ENCODE data around the gene RASAL2. TPM values are rescaled to one million over a fixed set of nuclear protein-coding genes. Genes with fewer than 3 reads are reported as not detected.
A peak's percentile ranks its signal among the peaks of the same experiment; 100 is the strongest.
"Not testable (repeated sequence)": the region's sequence is repeated elsewhere in the genome, so short reads cannot be mapped to it uniquely, and the experiment has no call there.

RASAL2 gene
- total RNA-seq, 2 donors from 2014 or later: not detected

- H3K9me3 Mint-ChIP-seq: no peaks in the 10 kb centered on the region
- DNase-seq (ENCODE audit: low spot score in 2 of 2): no peak
- H3K36me3 Mint-ChIP-seq: no peaks in the 10 kb centered on the region
- H3K27ac Mint-ChIP-seq: peak within 1 kb of the TSS in 1 of 2 donors; percentile 17
- no peak for ATAC-seq
These were observed 402.7 kb downstream of the RASAL2 start, which contains the start of gene CLEC20A for GRCh38 chr1:178496410-178497135. CLEC20A (minus strand) TSS chr1:178496964; CDS start chr1:178496939, 25 bp downstream.

GRCh38 chr1:178497903-178498478 is 404.1 kb downstream of the RASAL2 start:
- Mint-ChIP-seq H3K27ac (peak overlapping the region in 1 of 2 donors; percentile 17), H3K36me3 (no peaks in the 10 kb centered on the region), H3K9me3 (no peaks in the 10 kb centered on the region)
- ATAC-seq (no peak), DNase-seq (ENCODE audit: low spot score in 2 of 2) (no peak)

- no peaks in the 10 kb centered on the region for H3K36me3 Mint-ChIP-seq
- H3K9me3 Mint-ChIP-seq: no peaks in the 10 kb centered on the region
- ATAC-seq (no peak), DNase-seq (ENCODE audit: low spot score in 2 of 2) (no peak)
- no peak overlapping the region for H3K27ac Mint-ChIP-seq
These were observed 405.2 kb downstream of the RASAL2 start for GRCh38 chr1:178498896-178499675.

- Mint-ChIP-seq H3K27ac (no peak overlapping the region), H3K36me3 (no peaks in the 10 kb centered on the region), H3K9me3 (no peaks in the 10 kb centered on the region)
- DNase-seq (ENCODE audit: low spot score in 2 of 2) (no peak), ATAC-seq (no peak)
These were observed 406.3 kb downstream of the RASAL2 start for GRCh38 chr1:178500091-178500770.

- no peak for DNase-seq (ENCODE audit: low spot score in 2 of 2)
- ATAC-seq: peak in 1 of 2 donors; percentile 22
- H3K36me3 Mint-ChIP-seq: no peaks in the 10 kb centered on the region
- no peak overlapping the region for H3K27ac Mint-ChIP-seq
- no peaks in the 10 kb centered on the region for H3K9me3 Mint-ChIP-seq
These were observed 407.1 kb downstream of the RASAL2 start for GRCh38 chr1:178500936-178501554.

- DNase-seq (ENCODE audit: low spot score in 2 of 2) (peak in 1 of 2 donors; percentile 75), ATAC-seq (peak; percentile 79 to 86)
- Mint-ChIP-seq H3K27ac (peak overlapping the region in 1 of 2 donors; percentile 39), H3K9me3 (no peaks in the 10 kb centered on the region), H3K36me3 (no peaks in the 10 kb centered on the region)
These were observed 407.9 kb downstream of the RASAL2 start for GRCh38 chr1:178501705-178502329.

GRCh38 chr1:178502330-178502714 is 408.4 kb downstream of the RASAL2 start:
- ATAC-seq (no peak), DNase-seq (ENCODE audit: low spot score in 2 of 2) (no peak)

GRCh38 chr1:178502856-178503255 is 409.0 kb downstream of the RASAL2 start:
- no peak overlapping the region for H3K27ac Mint-ChIP-seq
- no peaks in the 10 kb centered on the region for H3K36me3 Mint-ChIP-seq
- no peak for ATAC-seq
- DNase-seq (ENCODE audit: low spot score in 2 of 2): no peak
- no peaks in the 10 kb centered on the region for H3K9me3 Mint-ChIP-seq

More at GRCh38 chr1:178502330-178502714, 408.4 kb downstream of the RASAL2 start:
- Mint-ChIP-seq H3K36me3 (no peaks in the 10 kb centered on the region), H3K27ac (peak overlapping the region in 1 of 2 donors; percentile 39), H3K9me3 (no peaks in the 10 kb centered on the region)

- not testable (repeated sequence) for H3K27ac Mint-ChIP-seq; DNase-seq (ENCODE audit: low spot score in 2 of 2); ATAC-seq; H3K9me3 Mint-ChIP-seq; H3K36me3 Mint-ChIP-seq
These were observed 409.4 kb downstream of the RASAL2 start for GRCh38 chr1:178503316-178503715.

GRCh38 chr1:178503849-178504248 is 409.9 kb downstream of the RASAL2 start:
- no peaks in the 10 kb centered on the region for H3K9me3 Mint-ChIP-seq
- no peak overlapping the region for H3K27ac Mint-ChIP-seq
- no peak for DNase-seq (ENCODE audit: low spot score in 2 of 2)
- no peak for ATAC-seq
- H3K36me3 Mint-ChIP-seq: no peaks in the 10 kb centered on the region

- Mint-ChIP-seq H3K27ac (no peak overlapping the region), H3K9me3 (no peaks in the 10 kb centered on the region), H3K36me3 (no peaks in the 10 kb centered on the region)
- DNase-seq (ENCODE audit: low spot score in 2 of 2): no peak
- no peak for ATAC-seq
These were observed 410.4 kb downstream of the RASAL2 start for GRCh38 chr1:178504286-178504685.

GRCh38 chr1:178506177-178506576 is 412.3 kb downstream of the RASAL2 start:
- ATAC-seq (no peak), DNase-seq (ENCODE audit: low spot score in 2 of 2) (no peak)
- H3K27ac Mint-ChIP-seq: no peak overlapping the region
- no peaks in the 10 kb centered on the region for H3K36me3 Mint-ChIP-seq
- H3K9me3 Mint-ChIP-seq: no peaks in the 10 kb centered on the region

GRCh38 chr1:178506669-178507068 is 412.8 kb downstream of the RASAL2 start:
- no peak for ATAC-seq
- Mint-ChIP-seq H3K36me3 (no peaks in the 10 kb centered on the region), H3K9me3 (no peaks in the 10 kb centered on the region), H3K27ac (no peak overlapping the region)
- no peak for DNase-seq (ENCODE audit: low spot score in 2 of 2)

GRCh38 chr1:178509414-178510007 is 415.6 kb downstream of the RASAL2 start:
- Mint-ChIP-seq H3K9me3 (no peaks in the 10 kb centered on the region), H3K36me3 (no peaks in the 10 kb centered on the region), H3K27ac (no peak overlapping the region)
- DNase-seq (ENCODE audit: low spot score in 2 of 2): no peak
- ATAC-seq: no peak

- H3K36me3 Mint-ChIP-seq: no peaks in the 10 kb centered on the region
- no peak for DNase-seq (ENCODE audit: low spot score in 2 of 2)
- no peak for ATAC-seq
- no peak overlapping the region for H3K27ac Mint-ChIP-seq
- no peaks in the 10 kb centered on the region for H3K9me3 Mint-ChIP-seq
These were observed 416.3 kb downstream of the RASAL2 start for GRCh38 chr1:178510155-178510554.

All from activated naive CD4-positive, alpha-beta T cell treated with anti-CD3 and anti-CD28 coated beads, Interleukin-2, amount 50 U/mL, for 72 hours (primary cell).